ENCODE data around the gene POLR3C.
"Not testable (repeated sequence)": the region's sequence is repeated elsewhere in the genome, so short reads cannot be mapped to it uniquely, and the experiment has no call there.

POLR3C gene

DNA sequence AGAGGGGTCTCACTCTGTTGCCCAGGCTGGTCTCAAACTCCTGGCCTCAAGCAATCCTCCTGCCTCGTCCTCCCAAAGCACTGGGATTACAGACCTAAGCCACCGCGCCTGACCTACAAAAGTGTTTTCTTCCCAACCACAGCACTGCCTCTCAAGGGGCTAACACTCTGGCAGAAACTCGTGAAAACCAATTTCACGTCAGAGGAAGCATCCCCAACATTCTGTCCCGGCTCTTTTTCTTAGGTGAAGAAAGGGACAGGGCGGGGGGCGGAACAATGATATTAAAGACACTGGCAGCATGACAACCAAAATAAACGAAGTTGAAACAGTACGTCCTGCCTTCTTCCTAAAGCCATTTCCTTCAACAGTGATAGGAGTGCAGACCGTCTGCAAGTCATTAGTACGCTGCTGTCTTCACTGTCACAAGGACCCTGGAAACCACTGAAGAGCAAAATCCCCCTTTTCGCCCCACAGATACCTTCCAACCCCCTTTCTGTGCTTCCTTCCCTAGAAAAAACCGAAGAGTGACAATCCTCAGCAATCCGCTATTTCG is 1.1 kb upstream of the POLR3C start:
- not testable (repeated sequence) for DNase-seq (ENCODE audit: low spot score)

DNA sequence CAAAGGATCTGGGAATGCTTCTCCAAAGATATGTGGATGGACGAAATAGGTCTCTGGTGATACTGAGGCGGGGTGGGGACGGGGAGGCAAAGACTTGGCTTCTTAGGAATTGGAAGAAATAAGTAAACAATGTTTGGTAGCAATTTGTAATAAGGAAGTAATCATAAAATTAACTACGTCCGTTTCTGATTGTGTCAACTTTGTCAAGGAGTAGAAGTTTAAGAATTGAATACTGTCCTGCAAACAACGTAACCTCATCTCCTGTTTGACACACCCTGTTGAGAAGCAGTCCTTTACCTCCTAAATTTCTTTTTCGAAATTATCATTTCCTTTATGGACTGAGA is 471 bp downstream of the POLR3C start:
- DNase-seq (ENCODE audit: low spot score): no peak

DNA sequence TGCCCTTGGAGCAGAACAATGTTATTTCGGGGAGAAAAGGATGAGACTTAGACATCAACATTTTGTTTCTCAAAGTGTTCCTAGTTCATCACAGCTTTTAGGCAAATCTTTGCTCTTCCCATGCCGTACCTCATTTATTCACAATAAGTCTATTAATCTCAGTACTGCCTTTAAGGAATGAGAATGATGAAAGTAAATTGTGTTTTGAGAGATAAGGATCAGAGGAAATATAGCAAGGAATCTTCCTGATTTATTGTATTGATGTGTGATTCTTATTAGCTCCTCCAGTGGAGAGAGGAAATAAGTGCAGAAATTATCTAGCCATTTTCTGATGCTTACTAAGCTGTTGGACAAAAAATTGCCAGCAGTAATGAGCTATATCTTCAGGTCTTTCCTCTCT is 2.0 kb downstream of the POLR3C start:
- no peak for DNase-seq (ENCODE audit: low spot score)

DNA sequence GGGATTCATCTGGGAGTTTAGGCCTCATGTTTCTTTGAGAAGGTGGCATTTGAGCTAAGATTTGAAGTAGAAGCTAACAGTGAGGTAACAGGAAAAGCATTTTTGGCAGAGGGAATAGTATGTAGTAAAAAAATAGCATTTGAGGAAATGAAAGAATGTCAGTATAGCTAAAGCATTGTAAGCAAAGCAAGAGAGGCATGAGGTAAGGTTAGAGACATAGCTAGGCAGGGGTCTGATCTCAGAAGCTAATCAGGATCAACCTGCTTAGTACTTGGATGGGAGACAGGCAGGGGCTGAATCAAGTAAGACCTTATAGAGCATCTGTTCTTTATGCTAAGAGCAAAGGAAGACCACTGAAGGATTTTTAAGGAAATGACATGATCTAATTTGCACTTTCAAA is 4.0 kb downstream of the POLR3C start:
- no peak for DNase-seq (ENCODE audit: low spot score)

DNA sequence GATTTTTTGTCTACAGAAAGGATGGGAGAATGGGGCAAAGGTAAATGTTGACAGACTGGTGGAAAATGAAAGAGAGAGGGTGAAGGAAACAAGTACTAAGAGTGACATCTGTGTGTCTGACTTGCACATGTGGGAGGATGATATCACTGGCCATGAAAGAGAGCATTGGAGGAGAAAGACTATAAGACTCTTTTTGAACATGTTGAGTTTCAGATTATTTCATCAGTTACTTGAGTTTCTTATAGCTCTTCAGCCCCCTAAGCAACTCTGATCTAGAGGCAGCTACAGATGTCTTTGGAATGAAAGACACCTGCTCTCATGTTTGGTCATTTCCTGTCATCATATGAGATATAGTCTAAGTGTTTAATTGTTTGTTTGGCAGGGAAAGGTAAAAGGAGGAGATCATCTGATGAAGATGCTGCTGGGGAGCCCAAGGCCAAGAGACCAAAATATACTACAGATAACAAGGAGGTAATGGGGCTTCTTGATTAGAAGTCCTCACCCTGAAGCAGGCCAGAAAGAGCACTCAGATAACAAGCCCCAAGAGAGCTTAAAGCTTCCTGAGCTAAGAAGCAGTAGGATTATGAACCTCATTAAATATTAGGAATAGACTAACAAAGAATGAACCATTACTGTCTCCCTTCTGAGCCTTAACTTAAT is 4.5 kb downstream of the POLR3C start:
- no peak for DNase-seq (ENCODE audit: low spot score)

DNA sequence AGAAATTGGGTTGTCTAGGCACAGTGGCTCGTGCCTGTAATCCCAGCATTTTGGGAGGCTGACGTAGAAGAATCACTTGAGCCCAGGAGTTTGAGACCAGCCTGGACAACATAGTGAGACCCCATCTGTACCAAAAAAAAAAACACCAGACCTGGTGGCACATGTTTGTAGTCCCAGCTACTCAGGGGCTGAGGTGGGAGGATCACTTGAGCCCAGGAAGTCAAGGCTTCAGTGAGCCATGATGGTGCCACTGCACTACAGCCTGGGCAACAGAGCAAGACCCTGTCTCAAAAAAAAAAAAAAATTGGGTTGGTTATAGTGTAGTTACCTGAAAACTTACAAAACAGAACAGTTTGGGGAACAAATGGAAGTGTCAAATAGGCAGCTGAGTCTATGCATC is 6.8 kb downstream of the POLR3C start:
- not testable (repeated sequence) for DNase-seq (ENCODE audit: low spot score)

DNA sequence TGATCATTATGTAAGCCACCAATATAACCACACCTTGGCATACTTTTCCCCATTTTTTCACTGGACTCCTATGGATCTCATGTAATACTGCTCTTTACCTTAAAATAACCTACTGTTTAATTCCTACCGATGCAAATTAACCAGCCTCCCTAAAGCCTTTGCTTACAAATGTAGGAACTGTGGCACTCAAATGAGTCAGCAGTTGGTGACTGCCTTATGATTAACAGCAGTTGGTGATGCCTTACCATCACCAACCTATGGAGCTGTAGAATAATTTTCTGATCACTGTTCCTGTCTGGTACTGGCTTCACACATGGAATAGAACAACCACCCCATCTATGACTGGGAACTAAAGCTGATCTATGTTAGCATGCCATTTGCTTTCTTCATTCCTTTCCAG is 13.7 kb downstream of the POLR3C start:
- DNase-seq (ENCODE audit: low spot score): no peak

DNA sequence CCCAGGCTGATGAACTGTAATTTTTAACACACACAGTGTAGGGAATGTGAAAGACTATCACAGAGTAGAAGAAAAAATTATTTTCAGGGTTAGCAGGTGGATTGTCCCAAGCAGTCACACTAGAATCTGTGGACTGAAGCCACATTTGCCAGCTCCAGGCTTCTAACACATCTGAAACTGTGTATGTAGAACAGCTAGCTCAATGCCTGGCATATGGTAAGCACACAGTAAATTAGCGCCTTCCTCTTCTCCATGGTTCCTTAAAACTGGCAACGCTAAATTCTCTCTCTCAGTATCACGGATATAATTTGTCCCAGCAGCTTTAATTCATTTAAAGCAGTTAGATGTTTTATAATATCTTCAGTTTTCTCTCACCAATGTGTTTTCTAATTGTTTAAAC is 19.0 kb downstream of the POLR3C start:
- DNase-seq (ENCODE audit: low spot score): no peak

DNA sequence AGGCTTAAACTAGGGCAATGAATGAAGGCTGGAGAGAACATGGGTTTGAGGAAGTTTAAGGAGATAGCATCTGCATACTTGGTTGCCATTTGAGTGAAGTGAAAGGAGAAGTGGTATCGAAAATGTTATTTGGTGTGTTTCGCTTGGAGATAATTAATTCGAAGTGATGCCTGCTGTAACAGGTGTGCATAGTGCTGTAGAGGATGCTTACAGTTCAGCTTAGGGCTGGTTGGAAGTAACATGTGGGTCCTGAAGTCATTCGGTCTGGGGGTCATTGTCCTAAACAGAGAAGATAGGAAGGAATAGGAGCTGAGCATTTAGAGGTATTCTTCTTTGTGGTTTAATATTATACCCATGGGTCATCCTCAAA is 21.1 kb downstream of the POLR3C start:
- no peak for DNase-seq (ENCODE audit: low spot score)

DNA sequence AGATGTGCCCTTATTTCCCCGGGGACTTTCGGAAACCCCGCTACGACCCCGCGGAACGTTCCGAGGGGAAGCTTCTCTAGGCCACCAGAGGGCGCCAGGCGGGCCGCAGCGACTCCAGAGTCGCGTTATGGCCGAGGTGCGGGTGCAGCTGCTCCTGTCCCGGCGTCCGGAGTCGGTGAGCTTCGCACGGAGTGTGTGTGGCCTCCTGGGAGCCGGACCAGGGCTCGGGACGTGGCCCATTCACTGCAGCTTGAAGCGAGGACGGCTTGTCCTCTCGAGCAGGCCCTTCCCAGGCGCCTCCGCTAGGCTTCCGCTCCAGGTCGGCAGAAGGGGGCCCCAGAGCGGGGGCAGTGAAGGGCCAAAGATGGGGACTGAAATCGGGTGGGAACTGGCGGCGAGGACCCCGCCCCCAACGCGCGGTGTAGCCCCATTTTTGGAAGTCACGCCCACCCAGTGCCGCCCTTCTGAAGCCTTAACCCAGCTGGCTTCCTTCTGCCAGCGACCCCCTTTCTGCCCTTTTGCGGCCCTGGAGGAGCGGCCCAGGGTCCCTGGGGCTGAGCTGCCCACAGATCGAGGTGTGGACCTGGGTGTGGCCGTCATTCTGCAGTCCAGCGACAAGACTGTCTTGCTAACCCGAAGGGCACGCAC is 21.6 kb downstream of the POLR3C start, which contains the start of gene NUDT17:
Gene NUDT17, plus strand, starts transcription at position 117 of the 648 bp plus-strand sequence. Its CDS starts 11 bp downstream, at position 128.
- peak; percentile 84 for DNase-seq (ENCODE audit: low spot score)

DNA sequence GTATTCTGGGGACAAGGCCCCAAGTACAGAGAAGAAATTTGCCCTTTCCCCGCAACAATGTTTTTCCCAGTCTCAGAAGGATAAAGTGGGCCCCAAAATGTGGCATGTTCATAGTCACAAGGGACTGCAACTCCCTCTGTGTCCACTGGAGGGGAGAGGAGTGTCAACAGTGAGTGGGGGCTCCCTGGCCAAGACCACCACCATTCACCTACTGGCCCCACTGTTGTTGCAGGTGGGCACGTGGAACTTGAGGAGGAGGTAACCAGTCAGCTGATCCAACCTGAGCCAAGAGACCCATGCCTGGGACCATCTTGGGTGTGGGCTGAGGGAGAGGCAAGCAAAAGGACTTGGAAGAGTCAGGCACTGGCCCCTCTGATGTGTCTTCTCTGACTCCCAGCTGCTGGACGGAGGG is 22.2 kb downstream of the POLR3C start:
- peak; percentile 60 for DNase-seq (ENCODE audit: low spot score)

DNA sequence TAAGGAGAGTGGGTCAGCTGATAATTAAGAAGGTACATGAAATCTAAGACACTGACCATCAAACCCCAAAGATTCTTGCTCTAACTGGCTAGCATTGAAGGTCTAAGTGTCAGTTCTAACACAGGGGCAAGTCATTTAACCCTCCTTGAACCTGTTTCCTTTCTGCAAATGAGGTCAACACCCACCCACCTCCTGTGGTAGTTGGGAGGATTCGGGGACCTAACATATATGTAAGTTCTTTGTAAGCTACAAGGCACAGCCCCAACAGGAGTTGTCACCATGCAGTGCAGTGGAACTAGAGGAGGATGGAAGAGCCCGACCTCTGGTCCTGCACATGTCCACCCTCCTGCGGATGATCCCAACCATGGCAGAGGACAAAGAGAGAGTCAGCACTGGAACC is 23.8 kb downstream of the POLR3C start:
- no peak for DNase-seq (ENCODE audit: low spot score)

DNA sequence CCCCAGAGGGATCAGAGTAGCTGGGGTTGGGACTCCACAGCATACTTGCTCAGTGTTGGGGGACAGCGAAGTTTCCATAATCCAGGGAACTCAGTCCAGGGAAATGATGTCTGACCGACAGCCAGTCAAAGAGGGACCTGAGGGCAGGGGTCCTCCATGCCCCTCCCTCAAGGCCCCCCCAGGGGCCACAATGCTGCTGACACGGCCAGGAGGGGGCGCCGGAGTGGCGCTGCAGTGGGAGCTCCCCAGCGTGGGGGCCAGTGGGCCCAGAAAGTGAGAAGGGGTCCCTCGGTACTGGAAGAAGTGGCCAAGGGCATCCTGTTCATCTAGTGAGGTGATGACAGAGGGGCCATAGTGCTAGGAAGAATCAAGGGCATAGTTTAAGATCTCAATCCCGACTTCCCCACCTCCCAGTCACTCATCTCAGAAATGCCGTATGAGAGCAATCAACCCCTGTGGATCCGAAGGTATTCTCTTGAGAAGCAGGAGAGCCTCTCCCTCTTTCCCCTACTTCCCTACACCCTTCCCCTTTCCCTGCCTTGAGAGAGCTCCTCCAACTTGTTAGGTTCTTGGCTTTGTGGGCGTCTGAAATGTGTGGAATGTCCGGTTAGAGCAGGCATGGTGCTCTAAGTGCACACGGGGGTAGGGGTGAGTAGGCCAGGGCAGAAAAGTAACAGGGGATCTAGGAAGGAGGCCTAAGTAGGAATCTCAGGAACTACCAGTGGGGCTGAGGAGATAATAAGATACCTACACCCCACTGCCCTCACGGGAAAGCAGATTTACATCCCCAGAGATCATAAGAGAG is 25.6 kb downstream of the POLR3C start:
- DNase-seq (ENCODE audit: low spot score): no peak

DNA sequence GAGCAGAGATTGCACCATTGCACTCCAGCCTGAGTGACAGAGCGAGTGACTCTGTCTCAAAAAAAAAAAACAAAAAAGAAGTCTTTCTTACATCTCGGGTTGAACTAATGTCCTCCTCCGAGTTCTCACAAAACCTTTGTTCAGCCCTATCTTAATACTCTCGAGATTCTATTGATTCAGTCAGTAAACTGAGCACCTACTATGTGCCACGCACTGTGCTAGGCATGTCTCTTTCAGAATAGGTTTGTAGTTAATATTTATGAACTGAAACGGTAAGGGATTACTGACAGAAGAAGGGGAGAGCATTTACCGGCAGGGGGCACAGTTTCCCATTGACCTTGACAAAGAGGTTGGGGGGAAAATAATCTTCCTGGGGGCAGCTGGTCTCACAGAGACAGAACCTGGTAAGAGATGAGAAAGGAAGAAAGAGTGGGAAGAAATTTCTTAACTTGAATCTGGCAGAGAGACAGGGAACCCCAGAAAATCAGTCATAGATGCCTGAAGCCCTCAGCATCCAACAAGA is 31.5 kb downstream of the POLR3C start:
- DNase-seq (ENCODE audit: low spot score): no peak

DNA sequence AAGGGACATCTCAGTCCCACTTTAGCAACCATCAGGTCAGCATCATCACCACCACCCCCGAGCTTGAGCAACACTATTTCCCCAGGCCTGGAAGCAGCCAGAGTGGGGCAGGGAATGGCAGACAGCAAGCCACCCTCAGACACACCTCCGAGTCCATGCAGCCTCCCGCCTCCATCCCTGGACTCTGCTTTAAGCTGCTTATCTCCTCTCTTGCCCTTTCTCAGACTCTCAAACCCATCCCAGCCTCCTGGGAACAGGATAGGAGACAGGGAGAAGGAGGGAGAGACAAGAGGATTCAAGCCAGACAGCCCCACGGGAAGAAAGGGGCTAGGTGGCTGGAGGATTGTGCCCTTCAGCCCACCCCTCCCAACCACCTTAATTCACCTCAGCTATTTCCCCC is 33.2 kb downstream of the POLR3C start:
- DNase-seq (ENCODE audit: low spot score): no peak

DNA sequence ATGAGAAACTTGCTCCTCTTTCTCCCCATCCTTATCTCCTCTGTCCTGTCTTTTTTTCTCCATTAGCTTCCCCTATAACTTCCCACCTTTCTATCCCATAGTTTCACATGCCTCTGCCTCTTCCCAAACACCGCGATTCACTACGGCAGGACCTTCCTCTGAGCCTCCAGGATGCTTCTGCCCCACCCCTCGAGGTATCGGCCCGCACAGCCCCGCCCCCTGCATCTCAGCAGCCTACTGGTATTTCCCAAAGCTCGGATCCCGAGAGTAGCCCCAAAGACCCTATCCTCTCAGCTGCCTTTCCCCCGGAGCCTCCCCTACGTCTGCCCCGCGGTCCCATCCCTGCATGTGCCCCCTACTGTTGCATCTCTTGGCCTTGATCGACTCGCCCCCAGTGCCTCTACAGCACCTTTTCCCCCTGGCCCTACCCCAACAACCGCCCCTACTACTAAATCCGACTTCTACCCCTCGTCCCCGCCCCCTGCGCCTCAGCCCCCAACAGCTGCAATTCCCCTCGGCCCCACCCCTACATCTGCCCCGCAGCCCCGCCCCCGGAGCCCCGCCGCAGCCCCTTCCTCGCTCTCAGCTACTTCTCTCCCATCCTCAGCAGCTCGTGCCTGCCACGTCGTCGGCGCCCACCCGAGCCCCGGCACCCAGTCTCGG is 34.4 kb downstream of the POLR3C start:
- peak; percentile 76 for DNase-seq (ENCODE audit: low spot score)

DNA sequence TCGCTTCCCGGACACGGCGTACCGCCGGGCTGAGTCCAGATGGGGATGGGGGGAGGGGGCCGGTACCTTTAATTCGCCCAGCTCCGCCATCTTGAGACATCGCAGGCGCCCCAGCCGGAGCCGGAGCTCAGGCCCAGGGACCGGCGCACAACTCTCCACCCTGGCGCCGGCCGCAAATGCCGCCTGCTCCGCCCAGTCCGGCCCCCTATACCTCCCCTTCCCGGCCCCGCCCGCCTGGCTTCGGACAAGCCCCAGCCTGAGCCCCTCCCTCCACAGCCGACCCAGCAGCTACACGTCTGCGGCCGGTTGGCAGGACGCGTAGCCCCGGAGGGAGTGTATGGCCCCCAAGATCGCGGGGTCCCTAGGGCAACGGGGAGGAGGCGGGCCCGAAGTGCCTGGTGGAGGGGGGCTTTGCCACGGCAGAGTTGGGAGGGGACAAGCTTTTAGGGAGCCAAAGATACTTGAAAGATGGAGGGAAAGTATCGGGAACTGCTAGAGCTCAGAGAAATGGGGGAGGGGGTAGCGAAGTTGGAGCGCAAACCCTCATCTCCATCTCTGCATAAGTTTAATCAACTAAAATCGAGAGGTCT is 35.0 kb downstream of the POLR3C start, which contains the start of gene PIAS3:
Gene PIAS3, minus strand, starts transcription at position 181 of the 590 bp plus-strand sequence. Its CDS starts 91 bp downstream, at position 90.
- DNase-seq (ENCODE audit: low spot score): peak; percentile 94

DNA sequence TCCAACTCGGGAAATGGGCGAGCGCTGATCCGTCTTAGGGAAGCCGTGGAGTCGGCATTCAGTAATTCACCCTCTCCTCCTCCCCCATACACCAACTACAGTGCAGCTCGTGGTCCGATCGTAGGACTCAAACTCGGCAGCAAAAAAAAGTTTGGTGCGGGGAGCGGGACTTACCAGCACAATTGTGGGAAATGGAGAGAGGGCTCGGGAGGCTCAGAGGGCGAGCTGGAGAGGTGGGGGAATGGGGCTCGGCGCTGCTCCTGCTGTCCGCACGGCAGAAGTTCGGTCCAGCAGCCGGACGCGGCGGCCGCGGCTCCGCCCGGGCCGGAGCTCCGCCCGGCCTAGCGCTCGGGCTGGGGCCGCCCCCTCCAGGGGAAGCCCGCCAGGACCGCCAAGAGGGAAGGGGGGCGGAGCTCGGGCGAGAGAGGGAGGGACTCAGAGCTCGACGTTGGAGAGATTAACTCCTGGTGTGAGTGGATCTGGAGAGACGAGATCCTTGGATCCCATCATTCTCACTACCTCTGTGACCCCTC is 35.6 kb downstream of the POLR3C start:
- peak; percentile 86 for DNase-seq (ENCODE audit: low spot score)

DNA sequence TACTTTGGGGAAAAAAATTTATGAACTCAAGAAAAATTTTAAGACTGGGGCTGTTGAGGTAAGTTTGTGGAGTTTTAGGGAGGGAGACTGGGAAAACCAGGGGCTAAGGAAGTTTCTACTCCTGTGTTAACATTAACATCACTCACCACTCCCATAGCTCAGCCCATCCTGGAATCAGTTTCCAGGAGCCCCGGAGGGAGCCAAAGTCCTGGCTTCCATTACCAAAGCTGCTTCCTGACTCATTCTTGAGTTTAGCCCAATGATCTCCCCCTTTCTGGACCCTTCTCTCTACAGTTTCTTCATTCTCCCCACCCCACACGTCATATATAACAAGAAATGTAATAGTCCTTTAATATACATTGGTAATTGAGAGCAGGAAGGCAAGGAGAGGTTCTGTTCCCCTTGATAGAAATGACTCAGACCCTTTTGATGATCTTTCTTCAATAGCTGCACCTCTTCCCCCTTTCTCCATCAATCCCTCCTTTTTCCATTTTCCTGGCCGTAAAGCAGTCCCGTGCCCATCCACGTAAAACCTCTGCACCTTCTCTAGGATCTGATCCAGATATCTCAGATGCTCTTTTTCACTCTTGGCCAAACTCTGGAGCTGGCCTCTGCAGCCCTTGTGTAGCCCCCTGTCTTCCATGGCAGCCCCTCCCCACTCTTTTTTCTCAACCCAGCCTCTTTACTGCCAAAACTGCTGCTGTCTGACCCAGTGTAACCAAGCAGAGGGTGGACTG is 39.5 kb downstream of the POLR3C start:
- no peak for DNase-seq (ENCODE audit: low spot score)

DNA sequence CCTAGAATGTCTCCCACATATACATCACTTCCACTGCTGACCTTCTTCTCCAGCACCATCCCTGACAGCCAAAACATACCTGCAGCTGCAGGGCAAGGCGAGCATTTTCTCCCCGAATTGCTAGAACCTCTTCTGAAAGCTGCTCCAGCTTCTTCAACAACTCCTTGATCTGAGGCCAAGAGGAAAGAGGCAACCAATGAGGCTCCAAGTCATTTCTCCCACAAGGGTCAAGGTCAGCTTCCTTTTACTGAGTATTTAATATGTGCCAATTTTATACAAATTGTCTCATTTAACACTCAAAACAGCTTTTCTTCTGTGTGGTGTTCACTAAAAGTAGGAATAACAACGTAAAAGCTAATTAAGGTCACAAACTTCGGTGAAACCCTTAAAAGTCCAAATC is 44.2 kb downstream of the POLR3C start:
- no peak for DNase-seq (ENCODE audit: low spot score)

All from SK-N-DZ (cell line).